IPS-18c (cell line): ENCODE data around the gene TIGD1.
A peak's percentile ranks its signal among the peaks of the same experiment; 100 is the strongest.

Experiments used
- H3K4me3 ChIP-seq: 2 replicates; pipeline ENCODE4 v1.7.0; 2013; ENCODE audit warnings: low read depth, mild to moderate bottlenecking, low read length, moderate library complexity; ENCODE audit not compliant: insufficient read depth
- H3K9me3 ChIP-seq: one replicate; pipeline ENCODE4 v1.6.1; 2013; ENCODE audit warnings: mild to moderate bottlenecking, low read length, moderate library complexity; ENCODE audit not compliant: control insufficient read depth, insufficient read depth

Gene TIGD1

DNA sequence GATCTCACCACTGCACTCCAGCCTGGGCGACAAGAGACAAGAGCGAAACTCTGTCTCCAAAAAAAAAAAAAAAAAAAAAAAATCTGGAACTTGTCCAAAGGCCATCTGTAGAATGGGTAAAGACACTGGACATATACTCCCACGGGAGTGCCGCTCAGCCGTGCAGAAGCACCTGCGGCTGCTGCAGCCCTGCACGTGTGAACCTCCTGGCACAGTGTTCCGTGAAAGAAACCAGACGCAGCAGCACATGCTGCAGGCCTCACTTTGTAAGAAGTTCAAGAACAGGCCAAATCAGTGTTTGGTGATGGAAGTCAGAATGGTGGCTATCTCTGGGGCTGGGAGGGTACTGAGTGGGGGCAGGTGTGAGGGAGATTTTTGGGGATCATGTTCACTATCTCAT lies 17.9 kb downstream of the TIGD1 start:
- Histone ChIP-seq H3K4me3 (no peak overlapping the region), H3K9me3 (no peaks in the 10 kb centered on the region)

DNA sequence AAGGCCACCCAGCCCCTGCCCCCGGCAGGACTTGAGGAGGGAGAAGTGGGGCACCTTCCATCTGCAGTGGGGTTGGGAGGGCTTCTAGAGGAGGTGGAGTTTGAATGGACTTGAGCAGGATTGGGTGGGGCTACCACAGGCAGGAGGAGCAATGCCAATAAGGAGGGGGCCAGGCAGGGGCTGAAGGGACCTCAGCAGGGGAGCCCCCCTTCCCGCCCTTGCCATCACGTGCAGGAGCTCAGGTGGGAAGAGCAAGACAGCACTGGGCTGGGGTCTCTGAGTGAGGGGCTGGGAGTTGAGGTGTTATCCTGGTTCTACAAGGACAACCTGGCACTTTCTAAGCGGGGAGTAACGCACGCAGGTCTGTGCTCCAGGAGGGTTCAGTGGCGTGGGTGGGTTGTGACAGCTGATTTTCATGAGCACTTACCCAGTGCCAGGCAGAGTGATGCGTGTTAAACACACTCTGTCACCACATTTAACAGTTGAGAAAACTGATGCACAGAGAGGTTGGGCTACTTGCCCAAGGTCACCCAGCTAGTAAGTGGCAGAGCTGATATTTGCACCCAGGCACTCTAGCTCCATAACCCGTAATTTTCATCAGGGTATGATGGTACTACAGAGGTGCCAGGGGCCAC lies 19.6 kb downstream of the TIGD1 start:
- no peak overlapping the region for H3K4me3 ChIP-seq
- no peaks in the 10 kb centered on the region for H3K9me3 ChIP-seq

DNA sequence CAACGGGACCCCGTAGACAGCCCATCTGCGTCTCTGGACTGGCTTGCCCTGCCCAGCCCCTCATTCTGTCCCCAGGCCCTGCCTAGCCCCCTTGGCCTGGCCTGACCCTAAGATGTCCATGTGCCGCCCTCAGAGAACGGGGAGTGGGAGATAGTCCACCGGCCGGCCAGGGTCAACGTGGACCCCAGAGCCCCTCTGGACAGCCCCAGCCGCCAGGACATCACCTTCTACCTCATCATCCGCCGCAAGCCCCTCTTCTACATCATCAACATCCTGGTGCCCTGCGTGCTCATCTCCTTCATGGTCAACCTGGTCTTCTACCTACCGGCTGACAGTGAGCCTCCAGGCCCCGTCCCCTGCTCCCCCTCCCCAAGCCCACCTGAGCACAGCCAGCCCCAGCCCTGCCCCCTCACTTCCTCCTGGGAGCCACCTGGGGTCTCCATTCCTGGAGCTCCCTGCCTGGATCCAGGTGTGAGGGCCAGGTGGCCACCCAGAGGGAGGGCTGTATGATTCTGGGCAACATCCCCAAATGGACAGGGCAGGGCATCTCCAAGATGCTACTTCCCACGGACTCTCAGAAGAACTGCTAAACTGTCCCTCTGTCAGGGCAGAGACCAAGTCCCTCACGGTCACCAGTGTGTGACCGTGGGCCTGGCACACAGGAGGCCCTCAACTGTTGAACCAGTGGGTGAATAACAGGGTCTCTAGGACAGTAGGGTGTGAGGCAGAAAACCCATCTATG lies 20.4 kb downstream of the TIGD1 start:
- H3K9me3 ChIP-seq, result no peaks in the 10 kb centered on the region
- H3K4me3 ChIP-seq, result no peak overlapping the region

DNA sequence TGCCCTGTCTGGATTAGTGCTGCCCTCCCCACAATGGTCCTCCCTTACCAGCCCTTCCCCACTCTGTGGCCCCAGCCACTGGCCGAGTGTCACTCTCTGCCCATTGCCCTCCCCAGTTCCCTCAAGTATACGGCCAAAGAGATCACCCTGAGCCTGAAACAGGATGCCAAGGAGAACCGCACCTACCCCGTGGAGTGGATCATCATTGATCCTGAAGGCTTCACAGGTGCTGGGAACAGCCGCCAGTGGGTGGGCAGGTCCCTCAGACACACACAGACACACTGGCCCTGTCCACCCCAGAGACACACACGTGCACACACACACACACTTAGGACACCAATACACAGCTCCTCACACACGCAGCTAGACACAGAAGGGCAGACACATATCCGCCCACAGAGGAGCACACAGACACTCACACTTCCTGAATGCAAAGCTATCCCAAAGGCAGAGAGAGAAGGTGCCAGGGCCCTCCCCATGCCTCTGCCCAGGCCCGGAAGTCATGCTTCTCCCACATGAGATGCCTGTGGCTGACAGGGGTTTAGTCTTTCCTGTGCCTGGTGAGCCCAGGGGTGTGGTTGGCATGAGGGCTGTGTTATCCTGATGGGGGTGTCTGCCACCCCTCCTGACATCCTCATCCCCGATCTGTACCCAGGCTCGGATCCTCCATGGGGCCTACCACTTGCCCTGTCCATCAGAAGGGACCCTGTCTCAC lies 21.5 kb downstream of the TIGD1 start:
- Histone ChIP-seq H3K9me3 (no peaks in the 10 kb centered on the region), H3K4me3 (no peak overlapping the region)

DNA sequence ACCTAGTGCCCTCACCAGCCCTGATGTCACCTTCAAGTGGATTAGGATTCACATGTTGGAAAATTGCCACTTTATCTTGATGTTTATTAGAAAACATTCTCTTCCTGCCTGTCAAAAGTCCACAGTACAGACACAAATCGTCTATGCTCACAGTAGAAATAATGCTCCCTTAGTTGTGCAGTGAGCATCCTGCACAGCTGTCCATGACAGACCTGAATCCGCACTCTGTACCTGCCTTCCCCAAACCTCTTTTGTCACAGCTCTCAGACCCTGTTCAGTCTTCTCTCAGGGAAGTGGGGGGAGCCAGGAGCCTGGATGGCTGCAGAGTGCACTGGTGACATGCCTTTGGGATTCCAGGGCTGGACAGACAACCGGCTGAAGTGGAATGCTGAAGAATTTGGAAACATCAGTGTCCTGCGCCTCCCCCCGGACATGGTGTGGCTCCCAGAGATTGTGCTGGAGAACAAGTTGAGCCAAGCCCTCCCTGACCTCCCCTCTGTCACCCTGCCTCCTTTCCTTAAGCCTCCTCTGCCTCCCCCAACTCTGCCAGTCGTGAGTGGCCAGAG lies 22.4 kb downstream of the TIGD1 start:
- Histone ChIP-seq H3K9me3 (no peaks in the 10 kb centered on the region), H3K4me3 (no peak overlapping the region)

DNA sequence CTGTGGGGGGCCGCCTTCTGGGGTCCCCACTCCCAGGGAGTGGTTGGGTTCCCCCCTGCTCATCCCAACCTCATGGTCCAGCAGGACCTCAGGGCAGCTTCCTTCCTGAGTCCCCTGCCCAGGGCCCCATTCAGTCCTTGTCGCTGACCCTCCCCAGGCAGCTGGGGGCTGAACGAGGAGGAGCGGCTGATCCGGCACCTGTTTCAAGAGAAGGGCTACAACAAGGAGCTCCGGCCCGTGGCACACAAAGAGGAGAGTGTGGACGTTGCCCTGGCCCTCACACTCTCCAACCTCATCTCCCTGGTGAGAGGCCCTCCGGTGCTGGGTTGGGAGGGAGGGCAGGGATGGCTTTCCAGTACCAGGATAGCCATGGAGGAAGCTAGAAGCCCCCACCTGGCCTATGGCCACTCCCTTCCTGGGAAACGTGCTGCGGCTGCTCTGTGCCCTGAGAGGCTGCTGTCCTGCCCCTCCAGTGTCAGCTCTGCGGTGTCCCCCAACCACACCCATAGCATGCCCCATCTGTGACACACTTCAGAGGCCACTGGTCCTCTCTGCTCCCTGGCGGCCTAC lies 23.9 kb downstream of the TIGD1 start:
- H3K9me3 ChIP-seq, result no peaks in the 10 kb centered on the region

DNA sequence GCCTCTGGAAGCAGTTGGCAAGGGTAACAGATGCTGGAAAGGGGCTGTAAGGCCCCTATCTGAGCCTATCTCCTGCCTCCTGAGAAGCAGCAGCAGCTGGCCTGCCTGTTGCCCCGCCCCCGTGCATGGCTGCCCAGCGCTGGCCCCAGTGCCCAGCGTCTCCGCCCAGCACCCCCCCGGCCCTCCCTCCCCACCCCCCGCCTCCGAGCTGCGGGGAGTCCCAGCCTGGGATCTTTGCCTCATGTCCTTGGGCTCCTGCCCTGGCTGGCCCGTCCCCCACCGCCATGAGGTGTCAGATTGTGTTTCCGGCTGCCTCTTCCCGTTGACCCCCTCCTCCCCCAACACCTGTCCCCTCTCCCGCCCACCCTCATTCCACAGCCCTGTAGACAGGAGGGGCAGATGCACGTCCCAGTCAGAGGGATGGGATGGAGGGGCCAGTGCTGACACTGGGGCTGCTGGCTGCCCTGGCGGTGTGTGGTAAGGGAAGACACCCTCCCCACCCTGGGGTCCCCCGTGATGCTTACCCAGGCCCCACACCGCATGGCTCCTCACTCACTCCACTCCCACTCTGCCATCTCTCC lies 24.5 kb downstream of the TIGD1 start, which contains the start of gene CHRND:
TSS of gene CHRND (plus strand) at position 370 of the 581 bp plus-strand sequence. CDS start at position 426, 56 bp downstream.
- H3K4me3 ChIP-seq, result no peak within 1 kb of the TSS

More for the DNA sequence above, 23.9 kb downstream of the TIGD1 start:
- no peak overlapping the region for H3K4me3 ChIP-seq

DNA sequence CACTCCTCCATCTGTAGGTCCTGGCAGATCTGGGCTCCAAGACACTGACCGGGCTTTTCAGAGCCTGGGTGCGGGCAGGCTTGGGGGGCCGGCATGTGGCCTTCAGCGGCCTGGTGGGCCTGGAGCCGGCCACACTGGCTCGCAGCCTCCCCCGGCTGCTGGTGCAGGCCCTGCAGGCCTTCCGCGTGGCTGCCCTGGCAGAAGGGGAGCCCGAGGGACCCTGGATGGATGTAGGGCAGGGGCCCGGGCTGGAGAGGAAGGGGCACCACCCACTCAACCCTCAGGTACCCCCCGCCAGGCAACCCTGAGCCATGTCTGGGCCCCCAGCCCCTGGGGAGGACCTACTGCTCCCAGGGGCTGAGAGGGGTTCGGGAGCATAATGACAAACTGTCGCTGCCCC lies 25.2 kb downstream of the TIGD1 start:
- no peak overlapping the region for H3K4me3 ChIP-seq
- no peaks in the 10 kb centered on the region for H3K9me3 ChIP-seq

More for the DNA sequence above, 24.5 kb downstream of the TIGD1 start, which contains the start of gene CHRND:
- no peaks in the 10 kb centered on the region for H3K9me3 ChIP-seq

DNA sequence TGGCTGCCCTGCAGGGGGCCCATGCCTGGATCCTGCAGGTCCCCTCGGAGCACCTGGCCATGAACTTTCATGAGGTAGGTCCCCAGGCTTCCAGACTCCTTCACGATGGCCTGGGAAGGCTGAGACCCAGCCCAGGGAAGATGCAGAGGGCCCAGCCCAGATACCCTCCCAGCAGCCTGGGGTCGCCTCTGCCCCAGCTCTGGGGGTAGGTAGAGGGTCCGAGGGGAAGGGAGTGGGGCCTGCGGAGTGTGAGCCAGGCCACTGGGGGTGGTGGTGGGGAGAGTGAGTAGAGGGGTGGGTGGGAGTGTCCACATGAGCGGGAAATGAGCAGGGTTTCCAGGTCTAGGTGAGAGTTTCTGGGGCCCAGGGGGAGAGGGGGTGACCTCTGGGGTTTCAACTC lies 25.6 kb downstream of the TIGD1 start:
- Histone ChIP-seq H3K9me3 (no peaks in the 10 kb centered on the region), H3K4me3 (no peak overlapping the region)

DNA sequence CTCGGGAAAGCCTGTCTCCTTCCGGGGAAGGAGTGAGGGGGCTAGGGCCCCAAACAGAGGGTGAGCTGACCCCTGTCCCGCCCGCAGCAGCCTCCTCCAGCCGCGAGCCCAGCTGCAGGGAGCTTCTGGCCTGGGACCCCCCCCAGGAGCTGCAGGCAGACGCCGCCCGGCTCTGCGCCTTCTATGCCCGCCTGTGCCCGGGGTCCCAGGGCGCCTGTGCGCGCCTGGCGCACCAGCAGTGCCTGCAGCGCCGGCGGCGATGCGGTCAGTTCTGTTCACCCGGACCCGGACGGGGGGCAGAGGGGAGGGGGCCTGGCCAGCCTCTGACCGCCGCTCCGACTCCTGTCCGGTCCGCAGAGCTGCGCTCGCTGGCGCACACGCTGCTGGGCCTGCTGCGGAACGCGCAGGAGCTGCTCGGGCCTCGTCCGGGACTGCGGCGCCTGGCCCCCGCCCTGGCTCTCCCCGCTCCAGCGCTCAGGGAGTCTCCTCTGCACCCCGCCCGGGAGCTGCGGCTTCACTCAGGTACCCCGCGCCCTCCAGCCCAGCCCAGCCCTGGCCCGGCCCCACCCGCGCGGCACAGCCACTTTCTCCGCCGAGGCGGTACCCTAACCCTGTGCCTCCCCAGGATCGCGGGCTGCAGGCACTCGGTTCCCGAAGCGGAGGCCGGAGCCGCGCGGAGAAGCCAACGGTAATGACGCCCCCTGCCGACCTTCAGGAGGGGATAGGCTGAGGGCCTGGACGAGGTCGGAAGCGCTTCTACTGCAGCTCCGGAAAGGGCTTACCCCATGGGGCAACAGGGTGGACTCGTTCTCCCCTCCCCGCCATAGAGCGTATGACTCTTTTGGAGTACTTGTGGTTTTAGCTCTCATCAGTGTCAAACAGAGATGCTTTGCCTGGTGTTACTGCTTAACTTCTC lies 26.4 kb downstream of the TIGD1 start:
- no peaks in the 10 kb centered on the region for H3K9me3 ChIP-seq
- H3K4me3 ChIP-seq, result peak overlapping the region; percentile 49

DNA sequence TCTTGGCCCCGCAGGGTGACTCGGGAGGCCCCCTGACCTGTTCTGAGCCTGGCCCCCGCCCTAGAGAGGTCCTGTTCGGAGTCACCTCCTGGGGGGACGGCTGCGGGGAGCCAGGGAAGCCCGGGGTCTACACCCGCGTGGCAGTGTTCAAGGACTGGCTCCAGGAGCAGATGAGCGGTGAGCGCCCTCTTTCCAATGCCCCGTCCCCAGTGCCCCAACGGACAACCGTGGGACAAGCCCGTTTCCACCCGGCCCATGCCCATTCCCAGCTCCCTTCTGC lies 27.0 kb downstream of the TIGD1 start:
- peak overlapping the region; percentile 49 for H3K4me3 ChIP-seq

DNA sequence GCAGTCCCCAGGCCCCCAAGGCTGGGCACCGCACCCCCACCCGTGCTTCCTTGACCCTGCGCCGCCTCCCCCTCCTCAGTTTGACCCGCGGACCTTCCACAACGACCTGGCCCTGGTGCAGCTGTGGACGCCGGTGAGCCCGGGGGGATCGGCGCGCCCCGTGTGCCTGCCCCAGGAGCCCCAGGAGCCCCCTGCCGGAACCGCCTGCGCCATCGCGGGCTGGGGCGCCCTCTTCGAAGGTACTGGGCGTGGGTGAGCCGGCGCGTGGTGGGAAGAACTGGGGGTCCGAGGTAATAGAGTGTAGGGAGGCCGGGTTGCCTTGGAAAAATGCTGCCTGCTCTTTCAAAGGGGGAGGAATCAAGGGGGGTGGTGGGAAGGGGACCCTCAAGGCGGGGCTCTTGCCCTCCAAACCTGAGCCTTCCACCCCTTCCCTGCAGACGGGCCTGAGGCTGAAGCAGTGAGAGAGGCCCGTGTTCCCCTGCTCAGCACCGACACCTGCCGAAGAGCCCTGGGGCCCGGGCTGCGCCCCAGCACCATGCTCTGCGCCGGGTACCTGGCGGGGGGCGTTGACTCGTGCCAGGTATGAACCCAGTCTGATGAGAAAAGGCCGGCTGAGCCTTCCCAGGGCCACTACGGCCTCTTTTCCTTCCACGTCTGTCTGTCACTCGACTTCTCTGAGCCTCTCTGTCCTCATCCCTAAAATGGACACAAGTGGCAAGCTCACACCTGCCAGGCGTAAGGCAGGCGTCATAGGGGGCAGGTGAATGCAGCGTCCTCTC lies 27.5 kb downstream of the TIGD1 start:
- Histone ChIP-seq H3K4me3 (no peak overlapping the region; the same call in 1 of the 2 replicates), H3K9me3 (no peaks in the 10 kb centered on the region)

More for the DNA sequence above, 27.0 kb downstream of the TIGD1 start:
- H3K9me3 ChIP-seq, result no peaks in the 10 kb centered on the region

DNA sequence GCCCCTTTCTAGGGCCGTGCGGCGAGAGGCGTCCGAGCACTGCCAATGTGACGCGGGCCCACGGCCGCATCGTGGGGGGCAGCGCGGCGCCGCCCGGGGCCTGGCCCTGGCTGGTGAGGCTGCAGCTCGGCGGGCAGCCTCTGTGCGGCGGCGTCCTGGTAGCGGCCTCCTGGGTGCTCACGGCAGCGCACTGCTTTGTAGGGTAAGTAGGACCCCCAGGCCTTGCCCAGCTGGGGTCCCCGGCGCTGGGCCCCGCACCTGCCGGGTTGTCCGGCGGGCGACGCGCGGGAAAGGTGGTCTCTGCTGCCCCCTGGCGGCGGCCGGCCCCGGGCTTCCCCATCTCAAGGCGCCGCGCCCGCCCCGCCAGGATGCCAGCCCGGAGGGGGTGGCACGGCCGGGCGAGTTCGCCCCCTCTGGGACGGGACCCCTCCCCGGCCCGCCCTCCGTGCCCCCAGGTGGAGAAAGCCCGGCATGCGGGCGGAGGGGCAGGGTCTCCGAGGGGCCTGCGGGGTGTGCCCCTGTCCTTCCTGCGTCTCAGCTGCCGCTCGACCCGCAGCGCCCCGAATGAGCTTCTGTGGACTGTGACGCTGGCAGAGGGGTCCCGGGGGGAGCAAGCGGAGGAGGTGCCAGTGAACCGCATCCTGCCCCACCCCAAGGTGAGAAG lies 28.3 kb downstream of the TIGD1 start:
- Histone ChIP-seq H3K4me3 (peak overlapping the region; percentile 40; the same call in 1 of the 2 replicates), H3K9me3 (no peaks in the 10 kb centered on the region)

DNA sequence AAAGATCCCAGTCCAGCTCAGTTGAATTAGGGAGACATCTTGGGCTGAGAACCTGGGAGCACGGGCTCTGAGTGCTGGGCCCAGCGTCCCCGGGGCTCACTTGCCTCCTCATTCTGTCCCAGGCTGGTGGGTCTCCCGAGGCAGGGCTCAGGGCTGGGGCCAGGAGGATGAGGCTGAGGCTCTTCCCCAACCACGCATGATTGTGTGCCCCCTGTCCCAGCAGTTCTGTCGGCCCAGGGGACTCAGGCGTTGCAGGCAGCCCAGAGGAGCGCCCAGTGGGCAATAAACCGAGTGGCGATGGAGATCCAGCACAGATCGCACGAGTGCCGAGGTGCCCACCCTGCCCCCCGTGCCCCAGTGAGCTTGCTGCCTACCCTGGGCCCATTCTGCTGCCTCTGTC lies 29.3 kb downstream of the TIGD1 start:
- no peaks in the 10 kb centered on the region for H3K9me3 ChIP-seq
- H3K4me3 ChIP-seq, result no peak overlapping the region

DNA sequence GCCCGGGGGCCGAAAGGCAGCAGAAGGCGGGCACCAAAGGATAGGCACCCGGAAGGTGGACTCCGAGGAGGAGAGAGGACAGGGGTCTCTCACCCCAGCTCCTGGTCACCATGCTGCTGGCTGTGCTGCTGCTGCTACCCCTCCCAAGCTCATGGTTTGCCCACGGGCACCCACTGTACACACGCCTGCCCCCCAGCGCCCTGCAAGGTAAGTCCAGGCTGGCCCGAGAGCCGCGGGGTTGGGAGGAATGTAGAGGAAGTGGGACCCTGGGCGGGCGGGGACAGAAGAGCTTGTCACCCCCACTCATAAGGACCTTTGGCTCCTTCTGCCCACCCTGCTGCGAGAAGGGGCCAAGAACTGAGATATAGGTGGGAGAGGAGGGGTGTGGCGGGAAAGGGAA lies 29.9 kb downstream of the TIGD1 start:
- H3K9me3 ChIP-seq, result no peaks in the 10 kb centered on the region
- no peak overlapping the region for H3K4me3 ChIP-seq
